ENCODE data around the gene GMDS. TPM values are rescaled to one million over a fixed set of nuclear protein-coding genes. Genes with fewer than 3 reads are reported as not detected.

Gene GMDS
- total RNA-seq, 2 donors from 2014 or later, result 19.6 to 36.3 TPM

- no peak overlapping the region for H3K4me3 Mint-ChIP-seq
- no peaks in the 10 kb centered on the region for H3K9me3 Mint-ChIP-seq
- ATAC-seq (replicated peaks), result no peak
Observed at GRCh38 chr6:2184700-2185455, 60.5 kb downstream of the GMDS start.

DNA sequence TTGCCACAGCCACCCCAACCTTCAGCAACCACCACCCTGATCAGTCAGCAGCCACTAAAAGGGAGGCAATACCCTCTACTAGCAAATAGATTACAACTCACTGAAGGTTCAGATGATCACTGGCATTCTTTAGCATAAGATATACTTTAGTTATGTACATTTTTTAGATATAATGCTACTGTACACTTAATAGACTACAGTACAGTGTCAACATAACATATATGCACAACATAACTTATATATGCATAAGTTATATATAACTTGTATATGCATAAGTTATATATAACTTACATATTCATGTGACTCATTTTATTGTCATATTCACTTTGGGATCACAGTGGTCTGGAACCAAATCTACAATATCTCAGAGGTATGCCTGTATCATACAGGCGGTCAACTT lies 61.7 kb downstream of the GMDS start:
- H3K4me3 Mint-ChIP-seq, result no peak overlapping the region
- H3K4me1 Mint-ChIP-seq, result peaks cover 9% of the 10 kb centered on the region
- no peaks in the 10 kb centered on the region for H3K27me3 Mint-ChIP-seq
- H3K27ac Mint-ChIP-seq, result no peak overlapping the region
- no peaks in the 10 kb centered on the region for H3K36me3 Mint-ChIP-seq (ENCODE audit: low read depth)
- H3K9me3 Mint-ChIP-seq, result no peaks in the 10 kb centered on the region
- ATAC-seq (replicated peaks), result no peak

More at GRCh38 chr6:2184700-2185455, 60.5 kb downstream of the GMDS start:
- Mint-ChIP-seq H3K27ac (no peak overlapping the region), H3K27me3 (peaks cover 3% of the 10 kb centered on the region), H3K4me1 (peaks cover 9% of the 10 kb centered on the region), H3K36me3 (ENCODE audit: low read depth) (no peaks in the 10 kb centered on the region)

DNA sequence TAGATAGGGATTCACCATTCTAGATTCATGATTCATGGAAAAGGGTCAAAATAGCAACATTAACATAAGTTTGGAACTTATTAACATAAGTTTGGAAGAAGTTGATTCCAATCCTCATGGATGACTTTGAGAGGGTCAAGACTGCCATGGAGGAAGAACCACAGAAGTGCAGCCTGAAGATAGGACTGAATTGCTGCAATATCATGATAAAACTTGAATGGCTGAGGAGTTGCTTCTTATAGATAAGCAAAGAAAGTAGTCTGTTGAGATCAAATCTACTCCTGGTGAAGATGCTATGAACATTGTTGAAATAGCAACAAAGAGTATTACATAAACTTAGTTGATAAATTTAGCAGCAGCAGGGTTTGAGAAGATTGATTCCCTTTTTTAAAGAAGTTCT lies 62.2 kb downstream of the GMDS start:
- H3K4me1 Mint-ChIP-seq, result peaks cover 9% of the 10 kb centered on the region

GRCh38 chr6:2182251-2182650 lies 63.2 kb downstream of the GMDS start:
- H3K27me3 Mint-ChIP-seq, result no peaks in the 10 kb centered on the region
- no peak for ATAC-seq (replicated peaks)
- H3K36me3 Mint-ChIP-seq (ENCODE audit: low read depth), result no peaks in the 10 kb centered on the region
- H3K27ac Mint-ChIP-seq, result no peak overlapping the region
- H3K4me1 Mint-ChIP-seq, result peaks cover 9% of the 10 kb centered on the region
- H3K4me3 Mint-ChIP-seq, result no peak overlapping the region
- H3K9me3 Mint-ChIP-seq, result peaks cover 7% of the 10 kb centered on the region

More for the DNA sequence above, 62.2 kb downstream of the GMDS start:
- Mint-ChIP-seq H3K36me3 (ENCODE audit: low read depth) (no peaks in the 10 kb centered on the region), H3K27ac (no peak overlapping the region), H3K27me3 (no peaks in the 10 kb centered on the region), H3K9me3 (peaks cover under 1% of the 10 kb centered on the region), H3K4me3 (no peak overlapping the region)
- ATAC-seq (replicated peaks), result no peak

- no peak overlapping the region for H3K4me3 Mint-ChIP-seq
- peak; percentile 23 for ATAC-seq (replicated peaks)
- H3K4me1 Mint-ChIP-seq, result peaks cover 14% of the 10 kb centered on the region
Observed at GRCh38 chr6:2181567-2181966, 63.8 kb downstream of the GMDS start.

DNA sequence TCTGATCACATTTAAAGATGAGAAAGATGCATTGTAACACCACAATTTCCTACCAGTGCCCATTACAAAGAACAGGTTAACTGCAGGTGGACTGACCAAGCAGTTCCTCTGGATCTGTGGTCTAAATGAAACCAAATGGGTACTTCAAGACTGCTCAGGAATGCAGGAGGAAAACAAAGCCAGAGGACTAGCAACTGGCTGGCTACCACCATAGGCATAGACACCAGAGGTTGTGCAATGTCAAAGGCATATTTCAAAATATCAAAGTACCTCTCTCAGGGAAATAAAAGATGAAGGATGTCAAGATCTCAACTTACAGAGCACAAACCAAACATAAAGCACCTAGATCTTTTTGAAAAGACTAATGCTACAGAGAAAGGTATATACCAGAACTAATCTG lies 65.5 kb downstream of the GMDS start:
- Mint-ChIP-seq H3K9me3 (peaks cover 7% of the 10 kb centered on the region), H3K36me3 (ENCODE audit: low read depth) (no peaks in the 10 kb centered on the region), H3K27ac (no peak overlapping the region), H3K27me3 (no peaks in the 10 kb centered on the region), H3K4me1 (peaks cover 18% of the 10 kb centered on the region), H3K4me3 (no peak overlapping the region)
- no peak for ATAC-seq (replicated peaks)

More at GRCh38 chr6:2181567-2181966, 63.8 kb downstream of the GMDS start:
- Mint-ChIP-seq H3K27ac (no peak overlapping the region), H3K36me3 (ENCODE audit: low read depth) (no peaks in the 10 kb centered on the region), H3K9me3 (peaks cover 7% of the 10 kb centered on the region), H3K27me3 (no peaks in the 10 kb centered on the region)

- Mint-ChIP-seq H3K4me3 (no peak overlapping the region), H3K27ac (no peak overlapping the region), H3K36me3 (ENCODE audit: low read depth) (no peaks in the 10 kb centered on the region), H3K9me3 (peaks cover 7% of the 10 kb centered on the region), H3K4me1 (peaks cover 18% of the 10 kb centered on the region), H3K27me3 (no peaks in the 10 kb centered on the region)
- no peak for ATAC-seq (replicated peaks)
Observed at GRCh38 chr6:2179241-2179640, 66.2 kb downstream of the GMDS start.

DNA sequence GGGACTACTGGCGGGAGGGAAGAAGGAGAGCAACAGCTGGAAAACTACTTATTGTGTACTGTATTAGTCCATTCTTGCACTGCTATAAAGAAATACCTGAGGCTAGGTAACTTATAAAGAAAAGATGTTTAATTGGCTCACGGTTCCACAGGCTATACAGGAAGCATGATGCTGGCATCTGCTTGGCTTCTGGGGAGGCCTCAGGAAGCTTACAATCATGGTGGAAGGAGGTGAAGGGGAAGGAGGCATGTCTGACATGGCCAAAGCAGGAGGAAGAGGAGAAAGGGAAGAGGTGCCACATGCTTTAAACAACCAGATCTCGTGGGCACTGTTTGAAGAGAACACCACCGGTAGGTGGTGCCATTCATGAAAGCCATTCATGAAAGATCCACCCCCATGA lies 67.3 kb downstream of the GMDS start:
- no peak overlapping the region for H3K4me3 Mint-ChIP-seq
- ATAC-seq (replicated peaks), result no peak
- no peaks in the 10 kb centered on the region for H3K27me3 Mint-ChIP-seq
- H3K27ac Mint-ChIP-seq, result no peak overlapping the region
- peaks cover 18% of the 10 kb centered on the region for H3K4me1 Mint-ChIP-seq
- peaks cover 7% of the 10 kb centered on the region for H3K9me3 Mint-ChIP-seq
- no peaks in the 10 kb centered on the region for H3K36me3 Mint-ChIP-seq (ENCODE audit: low read depth)

DNA sequence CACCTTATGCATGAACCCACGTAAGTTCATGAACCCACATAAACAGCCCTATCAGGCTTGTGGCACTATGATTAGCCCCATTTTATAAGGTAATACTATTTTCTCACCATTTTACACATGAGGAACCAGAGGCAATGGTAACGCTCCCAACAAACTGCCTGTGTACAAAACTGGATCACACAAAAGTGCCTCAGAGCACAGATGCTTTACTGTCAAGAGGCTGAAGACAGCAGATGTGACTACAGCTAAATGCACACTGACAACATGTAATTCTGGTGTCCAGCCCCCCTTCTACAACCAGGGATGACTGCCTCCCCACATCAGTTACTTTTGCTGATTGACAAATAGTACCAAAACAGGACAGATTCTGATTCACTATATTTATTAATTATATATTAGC lies 69.6 kb downstream of the GMDS start:
- Mint-ChIP-seq H3K27ac (no peak overlapping the region), H3K9me3 (peaks cover 7% of the 10 kb centered on the region), H3K4me1 (peaks cover 14% of the 10 kb centered on the region), H3K4me3 (no peak overlapping the region), H3K36me3 (ENCODE audit: low read depth) (no peaks in the 10 kb centered on the region), H3K27me3 (no peaks in the 10 kb centered on the region)
- no peak for ATAC-seq (replicated peaks)

DNA sequence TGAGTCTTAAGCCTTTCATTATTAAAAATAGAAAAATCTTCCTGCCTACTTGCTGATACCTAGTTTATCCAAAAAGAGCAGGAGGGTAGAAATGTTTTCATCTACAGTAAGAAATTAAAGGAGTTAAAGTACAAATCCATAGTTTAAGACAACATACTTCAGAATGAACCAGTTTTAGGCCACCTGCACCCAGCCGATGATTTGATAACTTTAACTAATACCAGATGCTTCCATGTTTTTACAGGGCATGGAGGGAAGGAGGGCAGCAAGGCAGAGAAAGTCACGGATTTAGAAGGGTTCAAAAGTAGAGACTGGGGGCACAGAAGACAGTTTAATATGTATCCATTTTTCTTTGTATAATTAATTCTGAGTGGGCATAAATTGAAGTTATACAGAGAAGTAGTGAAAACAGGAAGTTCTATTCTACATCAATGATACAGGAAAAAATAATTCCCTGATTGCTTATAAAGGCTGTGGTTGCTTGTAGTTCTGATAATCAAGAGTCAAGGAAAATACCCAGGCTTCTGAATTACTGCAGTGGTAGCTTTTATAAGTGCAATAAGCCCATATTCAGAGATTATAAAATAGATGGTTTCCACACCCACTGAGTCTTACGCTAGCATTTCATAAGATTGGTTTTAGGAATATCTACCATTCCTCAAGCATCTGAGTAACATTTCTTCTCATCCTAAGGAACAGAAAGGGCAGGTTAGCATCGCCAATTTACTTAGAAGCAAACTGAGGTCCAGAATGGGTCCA lies 72.0 kb downstream of the GMDS start:
- Mint-ChIP-seq H3K4me1 (peaks cover 14% of the 10 kb centered on the region), H3K27me3 (no peaks in the 10 kb centered on the region), H3K27ac (no peak overlapping the region), H3K9me3 (peaks cover 7% of the 10 kb centered on the region), H3K36me3 (ENCODE audit: low read depth) (no peaks in the 10 kb centered on the region), H3K4me3 (no peak overlapping the region)
- no peak for ATAC-seq (replicated peaks)

DNA sequence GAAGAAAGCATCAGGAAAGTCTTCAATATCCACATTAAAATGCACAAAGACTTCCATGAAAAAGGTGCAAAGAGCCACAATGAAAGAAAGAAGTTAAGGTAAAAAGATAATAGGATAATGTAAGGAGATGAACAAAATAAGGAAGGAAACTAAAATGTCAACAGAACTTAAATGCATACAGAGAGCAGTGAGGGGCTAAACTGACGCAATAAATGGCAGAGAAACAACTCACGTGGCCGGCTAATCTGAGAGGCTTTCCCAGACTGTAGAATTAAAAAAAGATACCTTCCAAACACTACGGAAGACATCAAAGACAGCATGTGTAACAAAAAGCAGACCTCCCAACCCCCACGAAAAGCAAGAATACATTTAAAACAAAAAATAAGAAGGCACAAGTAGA lies 73.7 kb downstream of the GMDS start:
- peaks cover 11% of the 10 kb centered on the region for H3K4me1 Mint-ChIP-seq
- no peaks in the 10 kb centered on the region for H3K9me3 Mint-ChIP-seq
- H3K36me3 Mint-ChIP-seq (ENCODE audit: low read depth), result no peaks in the 10 kb centered on the region
- no peaks in the 10 kb centered on the region for H3K27me3 Mint-ChIP-seq
- H3K4me3 Mint-ChIP-seq, result no peak overlapping the region
- no peak overlapping the region for H3K27ac Mint-ChIP-seq
- ATAC-seq (replicated peaks), result no peak

DNA sequence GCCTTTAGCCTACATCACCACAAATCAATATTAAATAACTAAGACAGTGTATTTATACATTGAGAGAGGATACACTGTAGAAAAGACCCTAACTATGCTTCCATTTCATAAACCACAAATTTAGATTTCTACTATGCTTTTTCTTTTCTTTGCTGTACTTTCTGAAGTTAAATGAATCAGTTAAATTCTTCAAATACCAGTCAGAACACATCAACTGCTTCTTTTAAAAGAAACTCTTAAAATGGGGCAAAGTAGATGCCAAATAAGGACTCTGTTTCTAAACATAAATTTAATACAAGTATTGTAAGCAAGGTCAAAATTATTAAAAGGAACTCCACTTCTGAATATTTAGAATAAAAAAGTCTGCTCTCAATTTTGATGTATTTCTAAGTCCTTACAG lies 76.9 kb downstream of the GMDS start:
- Mint-ChIP-seq H3K27me3 (no peaks in the 10 kb centered on the region), H3K4me1 (peaks cover 5% of the 10 kb centered on the region), H3K9me3 (no peaks in the 10 kb centered on the region), H3K36me3 (ENCODE audit: low read depth) (no peaks in the 10 kb centered on the region), H3K27ac (no peak overlapping the region), H3K4me3 (no peak overlapping the region)
- no peak for ATAC-seq (replicated peaks)

DNA sequence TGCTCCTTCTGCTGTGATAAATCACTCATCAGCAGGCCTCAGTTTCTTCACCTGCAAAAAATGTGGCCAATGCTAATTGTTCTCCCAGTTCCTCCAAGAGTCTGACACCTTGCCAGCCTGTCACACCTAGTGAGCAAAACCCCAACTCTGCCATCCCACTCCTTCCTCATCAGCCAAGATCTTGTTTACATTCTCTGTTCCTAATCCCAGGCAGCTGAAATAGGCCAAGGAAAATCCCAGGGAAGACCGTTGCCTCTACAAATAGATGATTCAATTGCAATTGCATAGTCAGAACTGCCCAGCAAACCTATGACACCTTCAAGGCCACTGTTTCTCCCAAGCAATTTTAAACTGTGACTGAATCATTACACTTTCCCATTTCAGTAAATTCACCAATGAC lies 78.7 kb downstream of the GMDS start:
- ATAC-seq (replicated peaks), result no peak
- Mint-ChIP-seq H3K36me3 (ENCODE audit: low read depth) (no peaks in the 10 kb centered on the region), H3K4me3 (no peak overlapping the region), H3K4me1 (peaks cover 14% of the 10 kb centered on the region), H3K9me3 (no peaks in the 10 kb centered on the region), H3K27me3 (no peaks in the 10 kb centered on the region), H3K27ac (no peak overlapping the region)

- ATAC-seq (replicated peaks), result no peak
- Mint-ChIP-seq H3K36me3 (ENCODE audit: low read depth) (no peaks in the 10 kb centered on the region), H3K9me3 (no peaks in the 10 kb centered on the region), H3K27ac (no peak overlapping the region), H3K27me3 (no peaks in the 10 kb centered on the region), H3K4me3 (no peak overlapping the region), H3K4me1 (peaks cover 20% of the 10 kb centered on the region)
Observed at GRCh38 chr6:2165286-2165685, 80.1 kb downstream of the GMDS start.

GRCh38 chr6:2164481-2164880 lies 80.9 kb downstream of the GMDS start:
- no peaks in the 10 kb centered on the region for H3K36me3 Mint-ChIP-seq (ENCODE audit: low read depth)
- peaks cover 20% of the 10 kb centered on the region for H3K4me1 Mint-ChIP-seq
- H3K27ac Mint-ChIP-seq, result no peak overlapping the region
- ATAC-seq (replicated peaks), result no peak
- no peak overlapping the region for H3K4me3 Mint-ChIP-seq
- H3K9me3 Mint-ChIP-seq, result no peaks in the 10 kb centered on the region
- H3K27me3 Mint-ChIP-seq, result no peaks in the 10 kb centered on the region
